Kidney epithelial cell (primary cell): Measurements from ENCODE around the gene RFX7. TPM values are rescaled to one million over a fixed set of nuclear protein-coding genes. Genes with fewer than 3 reads are reported as not detected.

ENCODE experiments used
- DNase-seq: peaks from one replicate; pipeline ENCODE4 v3.0.0-alpha.2; 2010; ENCODE audit warnings: low read depth
- H3K27me3 ChIP-seq: 2 replicates; pipeline ENCODE4 v1.6.0; 2011; ENCODE audit warnings: low read length; ENCODE audit not compliant: control insufficient read depth, insufficient read depth
- H3K36me3 ChIP-seq: 2 replicates; pipeline ENCODE4 v1.5.1; 2011; ENCODE audit warnings: low read length; ENCODE audit not compliant: control insufficient read depth, insufficient read depth
- H3K4me3 ChIP-seq: 2 replicates; pipeline ENCODE4 v1.5.1; 2011; ENCODE audit warnings: low read depth, mild to moderate bottlenecking, control low read depth, low read length
- CTCF ChIP-seq: IDR thresholded peaks from 2 replicates; pipeline ENCODE4 v1.5.1; 2011; ENCODE audit warnings: mild to moderate bottlenecking, moderate library complexity, low read length, control low read depth, inconsistent platforms; ENCODE audit not compliant: insufficient read depth, poor library complexity, severe bottlenecking
- total RNA-seq: library from RNA; depleted of rRNA; stranded (reverse); fragments of >200 nt; gene quantifications from 2 replicates; pipeline ENCODE4 v1.2.3, GENCODE V29; 2015

The RFX7 gene
- total RNA-seq, 1 donor from 2014 or later: 11.4 TPM

- Histone ChIP-seq H3K4me3 (no peak overlapping the region), H3K36me3 (no peaks in the 10 kb centered on the region), H3K27me3 (no peaks in the 10 kb centered on the region)
- DNase-seq: no peak
- no peak for TF ChIP-seq CTCF
Measured at GRCh38 chr15:56228352-56228751, 15.3 kb downstream of the RFX7 start.

- no peak for TF ChIP-seq CTCF
- DNase-seq: no peak
- Histone ChIP-seq H3K27me3 (no peaks in the 10 kb centered on the region), H3K36me3 (no peaks in the 10 kb centered on the region), H3K4me3 (no peak overlapping the region)
Measured at GRCh38 chr15:56227780-56228179, 15.9 kb downstream of the RFX7 start.

- Histone ChIP-seq H3K27me3 (no peaks in the 10 kb centered on the region), H3K36me3 (no peaks in the 10 kb centered on the region), H3K4me3 (no peak overlapping the region)
- no peak for TF ChIP-seq CTCF
- DNase-seq: no peak
Measured at GRCh38 chr15:56227306-56227705, 16.4 kb downstream of the RFX7 start.

GRCh38 chr15:56225520-56225919, 18.2 kb downstream of the RFX7 start:
- no peaks in the 10 kb centered on the region for H3K36me3 ChIP-seq
- H3K27me3 ChIP-seq: no peaks in the 10 kb centered on the region
- no peak overlapping the region for H3K4me3 ChIP-seq
- no peak for DNase-seq
- TF ChIP-seq CTCF: no peak

- Histone ChIP-seq H3K36me3 (no peaks in the 10 kb centered on the region), H3K27me3 (no peaks in the 10 kb centered on the region), H3K4me3 (no peak overlapping the region)
- no peak for TF ChIP-seq CTCF
- DNase-seq: no peak
Measured at GRCh38 chr15:56222302-56222701, 21.4 kb downstream of the RFX7 start.

GRCh38 chr15:56217341-56217740, 26.3 kb downstream of the RFX7 start:
- DNase-seq: no peak
- Histone ChIP-seq H3K36me3 (no peaks in the 10 kb centered on the region), H3K4me3 (no peak overlapping the region), H3K27me3 (no peaks in the 10 kb centered on the region)
- TF ChIP-seq CTCF: no peak
